Mesothelial cell of epicardium (in vitro differentiated cells): ENCODE measurements around the gene CCNG2. TPM values are rescaled to one million over a fixed set of nuclear protein-coding genes. Genes with fewer than 3 reads are reported as not detected.

Experiments
- DNase-seq, 2 experiments: peaks; one replicate each; pipeline ENCODE4 v3.0.0; 2021; ENCODE audit warnings: low spot score in 2 of 2; ENCODE audit not compliant: unreplicated experiment in 2 of 2
- H3K27ac Mint-ChIP-seq: 2 replicates; pipeline ENCODE4 v1.8.0; 2021; ENCODE audit warnings: mixed read lengths
- H3K27me3 Mint-ChIP-seq: 2 replicates; pipeline ENCODE4 v1.8.0; 2021; ENCODE audit warnings: low read depth, mixed read lengths
- H3K36me3 Mint-ChIP-seq: 2 replicates; pipeline ENCODE4 v1.8.0; 2021; ENCODE audit warnings: mixed read lengths
- H3K4me1 Mint-ChIP-seq: 2 replicates; pipeline ENCODE4 v1.8.0; 2021; ENCODE audit warnings: mixed read lengths
- H3K4me3 Mint-ChIP-seq: 2 replicates; pipeline ENCODE4 v1.8.0; 2021; ENCODE audit warnings: mild to moderate bottlenecking, moderate library complexity, mixed read lengths
- H3K9me3 Mint-ChIP-seq: 2 replicates; pipeline ENCODE4 v1.8.0; 2021; ENCODE audit warnings: mixed read lengths
- total RNA-seq: library from RNA; stranded (reverse); gene quantifications from 3 replicates; pipeline ENCODE4 v1.2.1, GENCODE V29; 2021
- TF ChIP-seq, protein P1 (sequence below): fragments of 200-600 bp; sonication (generic); IDR thresholded peaks from one replicate; pipeline ENCODE4 v1.5.0; 2021; ENCODE audit warnings: antibody characterized with exemption; ENCODE audit not compliant: unreplicated experiment

The CCNG2 gene
- total RNA-seq, 1 donor from 2014 or later, result 89.3 TPM

DNA sequence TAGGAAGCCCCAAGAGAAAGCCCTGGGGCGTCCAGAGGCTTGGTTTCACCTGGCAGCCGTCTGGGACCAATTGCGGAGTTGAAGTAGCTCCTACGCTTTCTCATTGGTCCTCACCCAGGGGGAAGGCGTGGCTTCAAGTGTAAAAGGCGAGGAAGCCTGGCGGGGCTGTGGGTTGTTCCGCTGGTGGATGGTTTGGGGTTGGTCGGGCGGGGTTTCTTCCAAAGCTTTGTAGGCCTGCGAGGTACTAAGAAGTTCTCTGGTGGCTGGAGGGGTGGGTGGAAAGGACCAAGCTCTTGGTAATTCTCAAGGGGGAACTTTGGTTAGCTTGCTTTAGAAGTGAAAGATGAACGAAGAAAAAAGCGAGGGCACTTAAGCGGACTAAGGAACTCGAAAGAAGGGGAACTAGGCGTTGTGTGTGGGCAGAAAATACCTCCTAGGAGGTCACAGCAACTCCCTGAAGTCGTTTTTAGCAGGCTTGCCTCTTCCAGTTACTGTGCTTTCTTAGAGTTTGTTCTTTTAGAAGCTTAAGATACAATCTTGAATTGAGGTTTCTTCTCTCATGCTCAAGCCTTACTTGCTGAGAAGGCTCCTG lies 36.6 kb downstream of the CCNG2 start:
- Mint-ChIP-seq H3K4me3 (no peak overlapping the region), H3K27ac (no peak overlapping the region), H3K4me1 (peaks cover 7% of the 10 kb centered on the region), H3K36me3 (no peaks in the 10 kb centered on the region), H3K27me3 (no peaks in the 10 kb centered on the region), H3K9me3 (no peaks in the 10 kb centered on the region)
- no peak for DNase-seq
- TF ChIP-seq, protein P1, sequence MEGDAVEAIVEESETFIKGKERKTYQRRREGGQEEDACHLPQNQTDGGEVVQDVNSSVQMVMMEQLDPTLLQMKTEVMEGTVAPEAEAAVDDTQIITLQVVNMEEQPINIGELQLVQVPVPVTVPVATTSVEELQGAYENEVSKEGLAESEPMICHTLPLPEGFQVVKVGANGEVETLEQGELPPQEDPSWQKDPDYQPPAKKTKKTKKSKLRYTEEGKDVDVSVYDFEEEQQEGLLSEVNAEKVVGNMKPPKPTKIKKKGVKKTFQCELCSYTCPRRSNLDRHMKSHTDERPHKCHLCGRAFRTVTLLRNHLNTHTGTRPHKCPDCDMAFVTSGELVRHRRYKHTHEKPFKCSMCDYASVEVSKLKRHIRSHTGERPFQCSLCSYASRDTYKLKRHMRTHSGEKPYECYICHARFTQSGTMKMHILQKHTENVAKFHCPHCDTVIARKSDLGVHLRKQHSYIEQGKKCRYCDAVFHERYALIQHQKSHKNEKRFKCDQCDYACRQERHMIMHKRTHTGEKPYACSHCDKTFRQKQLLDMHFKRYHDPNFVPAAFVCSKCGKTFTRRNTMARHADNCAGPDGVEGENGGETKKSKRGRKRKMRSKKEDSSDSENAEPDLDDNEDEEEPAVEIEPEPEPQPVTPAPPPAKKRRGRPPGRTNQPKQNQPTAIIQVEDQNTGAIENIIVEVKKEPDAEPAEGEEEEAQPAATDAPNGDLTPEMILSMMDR, result no peak

- H3K27me3 Mint-ChIP-seq, result no peaks in the 10 kb centered on the region
- no peaks in the 10 kb centered on the region for H3K36me3 Mint-ChIP-seq
- TF ChIP-seq, protein P1, result no peak
- no peaks in the 10 kb centered on the region for H3K9me3 Mint-ChIP-seq
- H3K4me3 Mint-ChIP-seq, result no peak overlapping the region
- H3K4me1 Mint-ChIP-seq, result peaks cover 7% of the 10 kb centered on the region
- DNase-seq, result no peak
- no peak overlapping the region for H3K27ac Mint-ChIP-seq
These were observed 37.4 kb downstream of the CCNG2 start for GRCh38 chr4:77194366-77194765.

DNA sequence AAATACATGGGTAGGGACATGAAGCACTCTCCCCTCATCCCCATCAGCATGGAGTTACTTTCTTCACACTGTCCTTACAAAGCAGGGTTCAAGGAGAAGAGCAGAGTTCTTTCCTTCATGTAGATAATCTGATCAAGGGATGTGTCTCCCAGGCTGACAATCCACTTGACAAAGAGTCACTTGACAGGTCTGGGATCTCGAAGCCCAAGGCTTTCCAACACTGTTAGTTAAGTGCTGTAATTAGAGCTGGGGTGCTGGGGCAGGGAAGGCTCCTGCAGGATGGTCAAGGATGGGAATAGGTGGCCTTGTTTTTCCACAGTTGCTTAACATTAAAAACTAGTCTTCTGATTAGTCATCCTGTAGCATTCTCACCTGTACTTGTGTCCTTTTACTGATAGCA lies 38.0 kb downstream of the CCNG2 start:
- H3K27ac Mint-ChIP-seq, result no peak overlapping the region
- H3K4me1 Mint-ChIP-seq, result peaks cover 7% of the 10 kb centered on the region
- no peaks in the 10 kb centered on the region for H3K36me3 Mint-ChIP-seq
- H3K9me3 Mint-ChIP-seq, result no peaks in the 10 kb centered on the region
- no peak overlapping the region for H3K4me3 Mint-ChIP-seq
- no peak for DNase-seq
- TF ChIP-seq, protein P1, result no peak
- peaks cover under 1% of the 10 kb centered on the region for H3K27me3 Mint-ChIP-seq

- H3K4me1 Mint-ChIP-seq, result no peaks in the 10 kb centered on the region
These were observed 39.9 kb downstream of the CCNG2 start for GRCh38 chr4:77196866-77197265.

DNA sequence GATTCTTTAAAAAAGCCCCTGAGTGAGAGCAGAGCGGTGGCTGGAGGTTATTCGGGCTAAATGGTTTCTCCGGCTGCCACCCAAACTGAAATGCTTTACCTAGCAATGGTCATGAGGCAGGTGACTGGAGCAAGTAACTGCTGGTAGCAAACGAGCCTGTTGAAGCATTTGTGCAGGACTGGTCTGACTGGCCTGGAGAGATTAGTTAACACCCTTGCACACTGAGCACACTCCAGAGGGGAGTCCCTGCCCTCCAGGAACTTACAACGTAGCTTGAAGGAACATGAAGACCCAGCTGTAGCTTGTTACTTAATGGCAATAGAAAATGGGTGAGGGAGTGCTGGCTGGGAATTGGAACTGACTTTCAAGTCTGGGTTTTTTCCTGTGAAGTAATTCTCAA lies 40.4 kb downstream of the CCNG2 start:
- peaks cover 2% of the 10 kb centered on the region for H3K27me3 Mint-ChIP-seq

More at GRCh38 chr4:77196866-77197265, 39.9 kb downstream of the CCNG2 start:
- Mint-ChIP-seq H3K9me3 (no peaks in the 10 kb centered on the region), H3K4me3 (no peak overlapping the region), H3K27me3 (peaks cover 2% of the 10 kb centered on the region), H3K36me3 (no peaks in the 10 kb centered on the region), H3K27ac (no peak overlapping the region)
- no peak for DNase-seq
- TF ChIP-seq, protein P1, result no peak

More for the DNA sequence above, 40.4 kb downstream of the CCNG2 start:
- no peak for DNase-seq
- Mint-ChIP-seq H3K27ac (no peak overlapping the region), H3K4me1 (no peaks in the 10 kb centered on the region), H3K9me3 (no peaks in the 10 kb centered on the region), H3K36me3 (no peaks in the 10 kb centered on the region), H3K4me3 (no peak overlapping the region)
- TF ChIP-seq, protein P1, result no peak
